ENCODE data around the gene TOGARAM2.

TOGARAM2 gene

GRCh38 chr2:29056452-29056851, 75.4 kb downstream of the TOGARAM2 start:
- H3K36me3 ChIP-seq (ENCODE audit: control insufficient read depth in 2 of 2, insufficient read depth in 2 of 2, low read length in 2 of 2): no peaks in the 10 kb centered on the region
- H3K4me3 ChIP-seq (ENCODE audit: low read length in 2 of 2): no peak overlapping the region
- no peak overlapping the region for H3K9ac ChIP-seq (ENCODE audit: low read length in 2 of 2)
- H3K27me3 ChIP-seq (ENCODE audit: control insufficient read depth in 1 of 2, insufficient read depth in 2 of 2, low read length in 2 of 2): no peaks in the 10 kb centered on the region
- no peaks in the 10 kb centered on the region for H3K9me3 ChIP-seq (ENCODE audit: control insufficient read depth in 2 of 2, low read length in 2 of 2)
- H3K27ac ChIP-seq (ENCODE audit: low read length): no peak overlapping the region
- H3K4me1 ChIP-seq (ENCODE audit: control insufficient read depth, insufficient read depth, low read length): peaks cover 4% of the 10 kb centered on the region

- H3K36me3 ChIP-seq (ENCODE audit: control insufficient read depth in 2 of 2, insufficient read depth in 2 of 2, low read length in 2 of 2): no peaks in the 10 kb centered on the region
- no peak overlapping the region for H3K4me3 ChIP-seq (ENCODE audit: low read length in 2 of 2)
- no peak overlapping the region for H3K27ac ChIP-seq (ENCODE audit: low read length)
- H3K9me3 ChIP-seq (ENCODE audit: control insufficient read depth in 2 of 2, low read length in 2 of 2): no peaks in the 10 kb centered on the region
- H3K4me1 ChIP-seq (ENCODE audit: control insufficient read depth, insufficient read depth, low read length): peaks cover 4% of the 10 kb centered on the region
- H3K9ac ChIP-seq (ENCODE audit: low read length in 2 of 2): no peak overlapping the region
- no peaks in the 10 kb centered on the region for H3K27me3 ChIP-seq (ENCODE audit: control insufficient read depth in 1 of 2, insufficient read depth in 2 of 2, low read length in 2 of 2)
These were observed 75.9 kb downstream of the TOGARAM2 start for GRCh38 chr2:29057006-29057405.

- H3K4me3 ChIP-seq (ENCODE audit: low read length in 2 of 2): no peak overlapping the region
- H3K27me3 ChIP-seq (ENCODE audit: control insufficient read depth in 1 of 2, insufficient read depth in 2 of 2, low read length in 2 of 2): no peaks in the 10 kb centered on the region
- H3K9ac ChIP-seq (ENCODE audit: low read length in 2 of 2): no peak overlapping the region
- no peaks in the 10 kb centered on the region for H3K36me3 ChIP-seq (ENCODE audit: control insufficient read depth in 2 of 2, insufficient read depth in 2 of 2, low read length in 2 of 2)
- no peaks in the 10 kb centered on the region for H3K9me3 ChIP-seq (ENCODE audit: control insufficient read depth in 2 of 2, low read length in 2 of 2)
- H3K27ac ChIP-seq (ENCODE audit: low read length): no peak overlapping the region
- H3K4me1 ChIP-seq (ENCODE audit: control insufficient read depth, insufficient read depth, low read length): peaks cover 20% of the 10 kb centered on the region
These were observed 78.5 kb downstream of the TOGARAM2 start for GRCh38 chr2:29059624-29060023.

- H3K9ac ChIP-seq (ENCODE audit: low read length in 2 of 2): no peak overlapping the region
- H3K9me3 ChIP-seq (ENCODE audit: control insufficient read depth in 2 of 2, low read length in 2 of 2): no peaks in the 10 kb centered on the region
- H3K4me1 ChIP-seq (ENCODE audit: control insufficient read depth, insufficient read depth, low read length): peaks cover 27% of the 10 kb centered on the region
- H3K27ac ChIP-seq (ENCODE audit: low read length): no peak overlapping the region
- no peaks in the 10 kb centered on the region for H3K27me3 ChIP-seq (ENCODE audit: control insufficient read depth in 1 of 2, insufficient read depth in 2 of 2, low read length in 2 of 2)
- H3K4me3 ChIP-seq (ENCODE audit: low read length in 2 of 2): no peak overlapping the region
- no peaks in the 10 kb centered on the region for H3K36me3 ChIP-seq (ENCODE audit: control insufficient read depth in 2 of 2, insufficient read depth in 2 of 2, low read length in 2 of 2)
These were observed 79.3 kb downstream of the TOGARAM2 start for GRCh38 chr2:29060441-29060840.

GRCh38 chr2:29061176-29061575, 80.1 kb downstream of the TOGARAM2 start:
- Histone ChIP-seq H3K4me1 (ENCODE audit: control insufficient read depth, insufficient read depth, low read length) (peaks cover 31% of the 10 kb centered on the region), H3K9ac (ENCODE audit: low read length in 2 of 2) (no peak overlapping the region), H3K27ac (ENCODE audit: low read length) (no peak overlapping the region), H3K4me3 (ENCODE audit: low read length in 2 of 2) (no peak overlapping the region), H3K27me3 (ENCODE audit: control insufficient read depth in 1 of 2, insufficient read depth in 2 of 2, low read length in 2 of 2) (no peaks in the 10 kb centered on the region), H3K9me3 (ENCODE audit: control insufficient read depth in 2 of 2, low read length in 2 of 2) (no peaks in the 10 kb centered on the region), H3K36me3 (ENCODE audit: control insufficient read depth in 2 of 2, insufficient read depth in 2 of 2, low read length in 2 of 2) (no peaks in the 10 kb centered on the region)

GRCh38 chr2:29061616-29062015, 80.5 kb downstream of the TOGARAM2 start:
- Histone ChIP-seq H3K27ac (ENCODE audit: low read length) (no peak overlapping the region), H3K27me3 (ENCODE audit: control insufficient read depth in 1 of 2, insufficient read depth in 2 of 2, low read length in 2 of 2) (no peaks in the 10 kb centered on the region), H3K9ac (ENCODE audit: low read length in 2 of 2) (no peak overlapping the region), H3K36me3 (ENCODE audit: control insufficient read depth in 2 of 2, insufficient read depth in 2 of 2, low read length in 2 of 2) (no peaks in the 10 kb centered on the region), H3K9me3 (ENCODE audit: control insufficient read depth in 2 of 2, low read length in 2 of 2) (no peaks in the 10 kb centered on the region), H3K4me1 (ENCODE audit: control insufficient read depth, insufficient read depth, low read length) (peaks cover 32% of the 10 kb centered on the region), H3K4me3 (ENCODE audit: low read length in 2 of 2) (no peak overlapping the region)

GRCh38 chr2:29062371-29062770, 81.3 kb downstream of the TOGARAM2 start:
- no peak overlapping the region for H3K9ac ChIP-seq (ENCODE audit: low read length in 2 of 2)
- no peaks in the 10 kb centered on the region for H3K27me3 ChIP-seq (ENCODE audit: control insufficient read depth in 1 of 2, insufficient read depth in 2 of 2, low read length in 2 of 2)
- no peak overlapping the region for H3K4me3 ChIP-seq (ENCODE audit: low read length in 2 of 2)
- H3K9me3 ChIP-seq (ENCODE audit: control insufficient read depth in 2 of 2, low read length in 2 of 2): no peaks in the 10 kb centered on the region
- H3K27ac ChIP-seq (ENCODE audit: low read length): no peak overlapping the region
- peaks cover 32% of the 10 kb centered on the region for H3K4me1 ChIP-seq (ENCODE audit: control insufficient read depth, insufficient read depth, low read length)
- H3K36me3 ChIP-seq (ENCODE audit: control insufficient read depth in 2 of 2, insufficient read depth in 2 of 2, low read length in 2 of 2): no peaks in the 10 kb centered on the region

- peak overlapping the region in 1 of 2 donors; percentile 69 for H3K4me3 ChIP-seq (ENCODE audit: low read length in 2 of 2)
- no peaks in the 10 kb centered on the region for H3K36me3 ChIP-seq (ENCODE audit: control insufficient read depth in 2 of 2, insufficient read depth in 2 of 2, low read length in 2 of 2)
- no peak overlapping the region for H3K9ac ChIP-seq (ENCODE audit: low read length in 2 of 2)
- H3K4me1 ChIP-seq (ENCODE audit: control insufficient read depth, insufficient read depth, low read length): peaks cover 32% of the 10 kb centered on the region
- peak overlapping the region; percentile 67 for H3K27ac ChIP-seq (ENCODE audit: low read length)
- no peaks in the 10 kb centered on the region for H3K27me3 ChIP-seq (ENCODE audit: control insufficient read depth in 1 of 2, insufficient read depth in 2 of 2, low read length in 2 of 2)
- no peaks in the 10 kb centered on the region for H3K9me3 ChIP-seq (ENCODE audit: control insufficient read depth in 2 of 2, low read length in 2 of 2)
These were observed 82.0 kb downstream of the TOGARAM2 start for GRCh38 chr2:29063056-29063455.

GRCh38 chr2:29063646-29064345, 82.7 kb downstream of the TOGARAM2 start:
- Histone ChIP-seq H3K4me1 (ENCODE audit: control insufficient read depth, insufficient read depth, low read length) (peaks cover 32% of the 10 kb centered on the region), H3K27ac (ENCODE audit: low read length) (peak overlapping the region; percentile 67), H3K9me3 (ENCODE audit: control insufficient read depth in 2 of 2, low read length in 2 of 2) (no peaks in the 10 kb centered on the region), H3K27me3 (ENCODE audit: control insufficient read depth in 1 of 2, insufficient read depth in 2 of 2, low read length in 2 of 2) (no peaks in the 10 kb centered on the region), H3K4me3 (ENCODE audit: low read length in 2 of 2) (peak overlapping the region; percentile 61 to 69), H3K9ac (ENCODE audit: low read length in 2 of 2) (peak overlapping the region; percentile 10 to 68), H3K36me3 (ENCODE audit: control insufficient read depth in 2 of 2, insufficient read depth in 2 of 2, low read length in 2 of 2) (no peaks in the 10 kb centered on the region)

- Histone ChIP-seq H3K36me3 (ENCODE audit: control insufficient read depth in 2 of 2, insufficient read depth in 2 of 2, low read length in 2 of 2) (no peaks in the 10 kb centered on the region), H3K9me3 (ENCODE audit: control insufficient read depth in 2 of 2, low read length in 2 of 2) (no peaks in the 10 kb centered on the region), H3K9ac (ENCODE audit: low read length in 2 of 2) (peak overlapping the region; percentile 10 to 68), H3K4me1 (ENCODE audit: control insufficient read depth, insufficient read depth, low read length) (peaks cover 32% of the 10 kb centered on the region), H3K27me3 (ENCODE audit: control insufficient read depth in 1 of 2, insufficient read depth in 2 of 2, low read length in 2 of 2) (no peaks in the 10 kb centered on the region), H3K27ac (ENCODE audit: low read length) (peak overlapping the region; percentile 67), H3K4me3 (ENCODE audit: low read length in 2 of 2) (peak overlapping the region; percentile 61 to 69)
These were observed 83.2 kb downstream of the TOGARAM2 start for GRCh38 chr2:29064346-29064715.

GRCh38 chr2:29064746-29065067, 83.6 kb downstream of the TOGARAM2 start:
- Histone ChIP-seq H3K27me3 (ENCODE audit: control insufficient read depth in 1 of 2, insufficient read depth in 2 of 2, low read length in 2 of 2) (no peaks in the 10 kb centered on the region), H3K4me3 (ENCODE audit: low read length in 2 of 2) (peak overlapping the region in 1 of 2 donors; percentile 69), H3K36me3 (ENCODE audit: control insufficient read depth in 2 of 2, insufficient read depth in 2 of 2, low read length in 2 of 2) (no peaks in the 10 kb centered on the region), H3K27ac (ENCODE audit: low read length) (no peak overlapping the region), H3K9ac (ENCODE audit: low read length in 2 of 2) (no peak overlapping the region), H3K4me1 (ENCODE audit: control insufficient read depth, insufficient read depth, low read length) (peaks cover 32% of the 10 kb centered on the region), H3K9me3 (ENCODE audit: control insufficient read depth in 2 of 2, low read length in 2 of 2) (no peaks in the 10 kb centered on the region)
